ENCODE data around the gene KRT78. TPM values are rescaled to one million over a fixed set of nuclear protein-coding genes. Genes with fewer than 3 reads are reported as not detected.

The KRT78 gene
- total and polyA plus RNA-seq, 11 donors = 0.14 TPM; not detected in 10

GRCh38 chr12:52798003-52798670 is 50.7 kb downstream of the KRT78 start:
- no peaks in the 10 kb centered on the region for H3K9me3 ChIP-seq
- no peak for DNase-seq
- H3K27me3 ChIP-seq = peaks cover 0 to 8% (median 0%) of the 10 kb centered on the region in 9 donors
- H3K36me3 ChIP-seq = no peaks in the 10 kb centered on the region
- H3K4me3 ChIP-seq = no peak overlapping the region
- no peaks in the 10 kb centered on the region for H3K4me1 ChIP-seq
- ATAC-seq = no peak
- no peak overlapping the region for H3K27ac ChIP-seq
- TF ChIP-seq POLR2A (IDR thresholded peaks at IDR 0.05) (no peak), CTCF (IDR thresholded peaks at IDR 0.05) (no peak)
- intact Hi-C loops (cut with DNase I) = no loop called here
- WGBS, 4 donors = 83 to 87% (median 85%) methylated on average over 4 of the region's 4 CpGs

GRCh38 chr12:52797529-52797894 is 51.3 kb downstream of the KRT78 start:
- DNase-seq (no peak), ATAC-seq (no peak)
- intact Hi-C loops (cut with DNase I) = no loop called here
- Histone ChIP-seq H3K36me3 (no peaks in the 10 kb centered on the region), H3K4me3 (no peak overlapping the region), H3K4me1 (no peaks in the 10 kb centered on the region), H3K27ac (no peak overlapping the region), H3K9me3 (no peaks in the 10 kb centered on the region), H3K27me3 (peaks cover 0 to 14% (median 0%) of the 10 kb centered on the region in 9 donors)
- TF ChIP-seq CTCF (IDR thresholded peaks at IDR 0.05) = no peak
- TF ChIP-seq POLR2A (IDR thresholded peaks at IDR 0.05) = no peak

GRCh38 chr12:52796839-52797528 is 51.8 kb downstream of the KRT78 start:
- Histone ChIP-seq H3K9me3 (no peaks in the 10 kb centered on the region), H3K4me1 (no peaks in the 10 kb centered on the region), H3K36me3 (no peaks in the 10 kb centered on the region), H3K27ac (no peak overlapping the region), H3K4me3 (no peak overlapping the region), H3K27me3 (peaks cover 0 to 17% (median 0%) of the 10 kb centered on the region in 9 donors)
- DNase-seq (no peak), ATAC-seq (no peak)
- intact Hi-C loops (cut with DNase I) = no loop called here
- WGBS, 4 donors = 73 to 80% (median 75%) methylated on average over 3 of the region's 3 CpGs
- no peak for TF ChIP-seq CTCF (IDR thresholded peaks at IDR 0.05)
- no peak for TF ChIP-seq POLR2A (IDR thresholded peaks at IDR 0.05)

GRCh38 chr12:52796429-52796794 is 52.4 kb downstream of the KRT78 start:
- WGBS, 4 donors = 91 to 96% (median 94%) methylated on average over 3 of the region's 3 CpGs
- DNase-seq (no peak), ATAC-seq (no peak)
- Histone ChIP-seq H3K27me3 (peaks cover 0 to 23% (median 0%) of the 10 kb centered on the region in 9 donors), H3K4me1 (no peaks in the 10 kb centered on the region), H3K9me3 (no peaks in the 10 kb centered on the region), H3K4me3 (no peak overlapping the region), H3K36me3 (no peaks in the 10 kb centered on the region), H3K27ac (no peak overlapping the region)
- intact Hi-C loops (cut with DNase I) = no loop called here
- no peak for TF ChIP-seq POLR2A (IDR thresholded peaks at IDR 0.05)
- TF ChIP-seq CTCF (IDR thresholded peaks at IDR 0.05) = no peak

Data from heart left ventricle (tissue), 16 donors.